ENCODE data around the gene C1orf94.

C1orf94 gene

DNA sequence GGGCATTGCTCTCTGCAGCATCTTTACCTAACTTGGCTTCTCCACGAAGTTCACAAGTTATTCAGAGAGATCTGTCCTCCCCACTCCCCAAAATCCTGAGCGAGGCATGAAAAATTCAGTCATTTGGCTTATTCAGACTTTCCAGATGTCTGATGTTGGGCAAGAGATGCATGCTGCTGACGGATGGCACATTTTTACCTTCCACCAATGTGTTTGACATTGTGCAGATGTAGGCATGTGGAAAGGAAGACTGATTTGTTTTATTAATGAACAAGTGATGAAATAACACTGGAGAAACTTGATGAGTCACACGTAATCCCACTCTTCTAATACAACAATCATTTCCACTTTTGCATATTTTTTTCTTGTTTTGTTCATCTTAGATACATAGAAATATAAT, 86.7 kb downstream of the C1orf94 start:
- no peak for DNase-seq

DNA sequence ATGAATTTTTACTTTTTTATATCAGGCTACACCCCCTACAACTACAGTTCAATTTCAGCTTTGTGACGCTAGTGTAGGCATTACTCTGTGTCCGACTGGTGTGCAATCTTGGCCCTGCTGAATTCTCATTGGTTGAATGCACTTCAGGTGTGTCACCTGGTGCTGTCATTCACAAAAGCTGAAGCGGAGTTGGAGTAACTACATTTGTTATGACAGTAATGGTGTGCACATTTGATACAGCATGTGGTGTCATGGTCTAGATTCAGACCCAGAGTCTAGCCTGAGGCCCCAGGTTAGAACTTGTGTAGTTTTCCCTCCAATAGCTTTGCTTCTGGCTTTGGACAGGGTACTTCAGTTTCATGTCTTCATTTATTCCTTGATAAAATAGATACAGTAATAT, 88.7 kb downstream of the C1orf94 start:
- no peak for DNase-seq

DNA sequence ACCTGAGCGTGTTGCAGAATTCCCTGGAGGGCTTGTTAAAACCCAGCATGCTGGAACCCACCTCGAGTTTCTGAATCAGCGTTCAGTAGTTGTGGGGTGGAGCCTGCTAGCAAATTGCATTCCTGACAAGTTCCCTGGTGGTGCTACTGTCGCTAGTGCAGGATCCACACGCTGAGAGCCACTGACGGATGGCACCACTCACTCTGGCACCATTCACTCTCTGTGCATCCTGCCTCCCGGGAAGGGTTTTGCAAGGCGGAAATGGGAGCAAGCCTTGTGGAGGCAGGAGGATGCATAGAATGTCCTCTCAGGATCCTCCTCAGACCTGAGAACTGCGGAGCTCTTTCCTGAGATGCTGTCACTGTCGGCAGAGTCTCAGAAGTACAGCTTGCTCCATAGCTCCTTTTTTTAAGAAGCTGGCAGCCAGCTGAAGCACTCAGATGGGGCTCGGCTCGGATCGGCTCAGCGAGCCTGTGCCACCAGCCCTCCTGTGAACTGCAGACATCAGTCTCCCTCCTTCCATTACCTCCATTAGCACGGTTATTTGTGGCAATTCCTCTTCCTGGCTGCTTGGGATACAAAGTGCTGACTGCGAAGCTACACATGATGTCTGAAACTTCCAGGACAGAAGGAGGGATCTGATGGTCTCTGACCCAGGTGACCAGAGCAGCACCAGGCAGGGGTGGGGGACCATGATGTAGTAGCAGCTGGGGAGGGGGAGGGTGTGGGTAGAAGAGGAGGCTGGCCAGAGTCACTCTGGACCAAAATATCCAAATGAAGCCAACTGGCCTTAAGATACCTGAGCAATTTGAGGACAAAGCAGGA, 89.6 kb downstream of the C1orf94 start:
- DNase-seq = no peak

DNA sequence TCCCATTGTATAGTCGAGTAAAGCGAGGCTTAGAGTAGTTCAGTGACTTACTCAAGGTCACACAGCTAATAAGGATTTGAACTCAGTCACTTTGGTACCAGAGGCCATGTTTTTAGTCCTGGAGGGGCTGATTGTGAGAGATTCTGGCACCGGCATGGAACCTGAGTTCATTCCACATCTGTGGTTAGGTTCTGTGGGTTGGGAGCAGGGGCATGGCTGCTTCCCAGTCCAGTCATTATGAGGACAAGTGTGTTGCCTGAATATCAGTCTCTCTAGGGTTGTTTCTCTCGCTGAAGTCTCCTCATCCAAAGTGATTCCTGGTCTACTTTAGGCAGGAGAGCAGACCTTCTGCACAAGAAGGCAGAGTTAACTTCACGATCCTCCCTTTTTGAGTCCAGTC, 90.6 kb downstream of the C1orf94 start:
- DNase-seq = no peak

DNA sequence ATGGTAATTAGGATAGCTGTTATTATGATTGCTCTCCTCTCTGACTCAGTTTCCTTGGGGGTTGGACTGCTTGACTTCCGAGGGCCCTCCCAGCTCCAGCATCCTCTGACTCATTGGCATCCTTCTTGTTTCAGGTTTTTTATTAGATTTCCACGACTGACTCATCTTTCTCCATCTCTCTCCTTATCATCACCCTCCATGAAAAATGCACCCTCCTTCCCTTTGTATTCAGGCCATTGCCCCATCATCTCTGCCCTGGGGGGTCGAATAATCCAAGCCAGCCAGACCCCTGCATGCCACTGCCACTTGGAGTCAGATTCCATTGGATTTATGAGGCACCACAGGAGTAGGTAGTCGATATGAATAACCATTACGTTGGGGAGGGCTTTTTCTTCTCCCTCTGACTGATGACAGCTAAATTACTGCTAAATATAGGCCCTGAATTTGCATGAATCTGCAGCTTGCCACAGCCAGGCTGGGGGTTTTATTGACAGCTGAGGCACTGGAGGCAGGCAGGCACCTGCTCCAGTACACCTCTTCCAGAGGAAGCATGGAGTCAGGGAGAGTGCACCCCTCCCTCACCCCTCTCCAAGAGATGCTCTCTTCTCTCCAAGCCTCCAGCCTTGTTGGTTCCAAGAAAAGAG, 91.7 kb downstream of the C1orf94 start:
- peak in 1 of 2 experiments; percentile 69 for DNase-seq

Measured in SW 1271 (cell line).